ENCODE data around the gene PNPLA1. TPM values are rescaled to one million over a fixed set of nuclear protein-coding genes. Genes with fewer than 3 reads are reported as not detected.

Gene PNPLA1
- total and polyA plus RNA-seq, 12 donors: 0.21 to 0.28 TPM; not detected in 10

DNA sequence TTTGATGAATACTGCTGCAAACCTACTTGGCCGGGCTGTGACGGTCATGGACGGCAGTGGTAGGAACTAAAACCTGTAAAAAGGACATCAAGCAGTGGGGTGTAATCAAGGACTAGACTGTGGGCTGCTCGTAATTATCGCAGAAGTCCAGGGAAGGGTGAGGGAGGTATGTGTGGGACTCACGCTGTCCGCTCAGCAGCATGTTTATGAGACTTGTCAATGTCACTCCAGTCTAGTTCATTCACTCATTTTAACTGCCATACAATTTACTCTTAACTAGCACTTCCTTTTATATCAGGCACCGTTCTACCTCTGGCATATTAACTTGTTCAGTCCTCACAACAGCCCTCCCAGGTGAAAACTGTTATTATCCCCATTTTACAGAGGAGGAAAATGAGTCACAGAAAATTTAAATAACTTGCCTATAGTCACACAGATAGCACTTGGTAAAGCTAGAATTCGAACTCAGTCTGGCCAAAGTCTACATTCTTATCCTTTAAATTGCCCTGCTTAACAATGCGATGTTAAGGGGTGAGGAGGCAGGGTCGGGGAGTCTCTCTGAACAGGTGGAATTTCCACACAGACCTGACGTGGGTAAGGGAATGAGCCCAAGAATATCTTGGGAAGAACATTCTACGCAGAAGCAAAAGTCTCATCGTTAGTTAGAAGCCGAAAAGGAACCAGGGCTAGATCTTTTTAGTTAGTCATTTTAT lies 4.1 kb downstream of the PNPLA1 start:
- Histone ChIP-seq H3K27me3 (peaks cover 0 to 56% (median 28%) of the 10 kb centered on the region in 7 donors), H3K36me3 (no peaks in the 10 kb centered on the region), H3K4me3 (no peak overlapping the region), H3K9me3 (no peaks in the 10 kb centered on the region), H3K27ac (no peak overlapping the region), H3K4me1 (no peaks in the 10 kb centered on the region)
- intact Hi-C loops (cut with DNase I): no loop called here
- TF ChIP-seq, protein P1, sequence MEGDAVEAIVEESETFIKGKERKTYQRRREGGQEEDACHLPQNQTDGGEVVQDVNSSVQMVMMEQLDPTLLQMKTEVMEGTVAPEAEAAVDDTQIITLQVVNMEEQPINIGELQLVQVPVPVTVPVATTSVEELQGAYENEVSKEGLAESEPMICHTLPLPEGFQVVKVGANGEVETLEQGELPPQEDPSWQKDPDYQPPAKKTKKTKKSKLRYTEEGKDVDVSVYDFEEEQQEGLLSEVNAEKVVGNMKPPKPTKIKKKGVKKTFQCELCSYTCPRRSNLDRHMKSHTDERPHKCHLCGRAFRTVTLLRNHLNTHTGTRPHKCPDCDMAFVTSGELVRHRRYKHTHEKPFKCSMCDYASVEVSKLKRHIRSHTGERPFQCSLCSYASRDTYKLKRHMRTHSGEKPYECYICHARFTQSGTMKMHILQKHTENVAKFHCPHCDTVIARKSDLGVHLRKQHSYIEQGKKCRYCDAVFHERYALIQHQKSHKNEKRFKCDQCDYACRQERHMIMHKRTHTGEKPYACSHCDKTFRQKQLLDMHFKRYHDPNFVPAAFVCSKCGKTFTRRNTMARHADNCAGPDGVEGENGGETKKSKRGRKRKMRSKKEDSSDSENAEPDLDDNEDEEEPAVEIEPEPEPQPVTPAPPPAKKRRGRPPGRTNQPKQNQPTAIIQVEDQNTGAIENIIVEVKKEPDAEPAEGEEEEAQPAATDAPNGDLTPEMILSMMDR (IDR thresholded peaks at IDR 0.05): no peak
- no peak for ATAC-seq
- DNase-seq: no peak
- WGBS, 2 donors: 77 to 81% methylated on average over 15 of the region's 15 CpGs

DNA sequence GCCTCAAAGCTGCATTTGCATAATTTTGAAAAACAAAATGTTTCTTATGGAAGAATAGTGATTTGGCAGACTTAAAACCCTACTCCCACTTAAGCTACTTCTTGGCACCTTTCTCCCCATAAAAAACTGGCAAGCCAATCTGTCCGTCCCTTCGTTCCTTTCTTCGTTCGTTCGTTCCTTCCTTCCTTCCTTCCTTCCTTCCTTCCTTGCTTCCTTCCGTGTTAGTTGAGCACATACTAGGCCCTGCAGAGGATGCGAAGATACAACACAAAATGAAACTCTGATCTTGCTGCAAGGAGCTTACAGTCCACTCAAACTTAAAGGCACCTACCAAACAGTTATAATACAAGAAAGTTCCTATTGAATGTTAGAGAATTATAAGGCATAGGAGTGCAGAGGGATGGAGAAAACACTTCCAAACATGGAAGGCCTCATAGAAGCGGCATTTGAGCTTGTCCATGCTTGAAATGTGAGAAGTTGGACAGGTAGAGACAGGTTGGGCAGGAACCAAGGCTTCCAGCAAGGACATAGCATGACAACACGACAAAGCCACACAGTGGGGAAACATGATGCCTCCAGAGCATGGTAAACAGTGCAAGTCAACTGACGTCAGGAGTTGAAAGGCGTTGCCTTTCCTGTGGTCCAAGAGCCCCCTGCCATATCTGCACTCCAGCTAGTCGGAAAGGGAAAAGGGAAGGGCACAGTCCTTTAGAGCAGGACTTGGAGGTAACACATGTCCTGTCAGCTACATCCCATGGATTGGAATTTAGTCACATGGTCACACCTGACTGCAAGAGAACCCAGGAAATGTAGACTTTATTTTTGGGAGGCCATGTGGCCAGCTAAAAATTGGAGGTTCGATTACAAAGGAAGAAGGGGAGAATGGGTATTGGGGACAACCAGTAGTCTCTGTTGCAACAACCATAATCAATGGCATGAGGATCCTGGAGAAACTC lies 7.0 kb downstream of the PNPLA1 start:
- H3K4me1 ChIP-seq: peaks cover 0 to 4% (median 0%) of the 10 kb centered on the region in 9 donors
- H3K9me3 ChIP-seq: no peaks in the 10 kb centered on the region
- DNase-seq (no peak), ATAC-seq (no peak)
- no peak overlapping the region for H3K27ac ChIP-seq
- TF ChIP-seq, protein P1 (IDR thresholded peaks at IDR 0.05): no peak
- peaks cover 0 to 57% (median 30%) of the 10 kb centered on the region in 7 donors for H3K27me3 ChIP-seq
- intact Hi-C loops (cut with DNase I): no loop called here
- WGBS, 2 donors: 67 to 73% methylated on average over 13 of the region's 13 CpGs
- no peaks in the 10 kb centered on the region for H3K36me3 ChIP-seq
- H3K4me3 ChIP-seq: no peak overlapping the region

DNA sequence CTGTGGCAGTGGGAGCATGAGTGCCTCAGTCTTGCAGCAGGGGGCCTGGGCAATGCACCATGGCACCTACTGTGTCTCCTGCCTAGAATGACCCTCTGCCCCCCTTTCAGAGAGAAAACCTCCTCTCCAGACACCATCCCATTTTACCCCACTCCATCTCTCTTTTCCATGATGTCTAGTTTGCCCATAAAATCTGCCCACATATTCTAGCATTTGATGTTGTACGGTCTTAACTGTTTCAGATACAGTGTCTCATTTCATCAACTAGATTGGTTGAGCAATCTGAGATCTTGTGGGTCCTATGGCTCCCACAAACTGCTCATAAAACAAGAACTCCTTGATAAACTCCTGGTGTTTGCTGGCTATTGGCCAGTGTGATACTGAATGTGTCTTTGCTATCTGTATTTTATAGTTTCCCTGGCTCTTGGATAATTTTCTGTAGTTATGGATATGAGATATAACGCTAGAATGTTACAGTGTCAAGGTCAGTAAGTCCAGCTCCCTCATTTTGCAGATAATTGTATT lies 8.1 kb downstream of the PNPLA1 start:
- Histone ChIP-seq H3K4me3 (no peak overlapping the region), H3K9me3 (no peaks in the 10 kb centered on the region), H3K4me1 (peaks cover 0 to 4% (median 0%) of the 10 kb centered on the region in 9 donors), H3K36me3 (no peaks in the 10 kb centered on the region), H3K27me3 (peaks cover 0 to 51% (median 24%) of the 10 kb centered on the region in 7 donors), H3K27ac (no peak overlapping the region)
- no peak for DNase-seq
- intact Hi-C loops (cut with DNase I): no loop called here
- ATAC-seq: no peak
- WGBS, 2 donors: 70 to 78% methylated on average over 2 of the region's 2 CpGs
- TF ChIP-seq, protein P1 (IDR thresholded peaks at IDR 0.05): no peak

DNA sequence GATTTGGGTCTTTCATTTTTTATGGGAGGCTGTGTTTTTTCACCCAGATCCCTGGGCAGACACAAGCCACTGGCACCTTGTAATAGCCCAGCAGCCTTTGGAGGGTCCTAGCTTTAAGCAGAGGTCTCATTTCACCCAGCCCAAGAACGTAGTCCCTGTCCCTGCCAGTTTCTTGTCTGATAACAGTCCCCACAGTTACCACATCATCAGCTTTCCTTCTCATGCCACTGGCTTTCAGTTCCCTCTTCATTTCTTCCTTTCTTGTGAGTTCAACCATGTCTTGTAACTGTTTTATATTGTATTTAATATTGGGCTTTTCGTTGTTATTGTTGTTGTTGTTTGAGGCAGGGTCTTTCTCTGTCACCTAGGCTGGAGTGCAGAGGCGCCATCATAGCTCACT lies 10.6 kb downstream of the PNPLA1 start:
- H3K4me1 ChIP-seq: peaks cover 0 to 10% (median 0%) of the 10 kb centered on the region in 9 donors
- ATAC-seq: no peak
- H3K27me3 ChIP-seq: peaks cover 0 to 62% (median 38%) of the 10 kb centered on the region in 7 donors
- no peak for DNase-seq
- H3K36me3 ChIP-seq: no peaks in the 10 kb centered on the region
- no peak overlapping the region for H3K27ac ChIP-seq
- no peaks in the 10 kb centered on the region for H3K9me3 ChIP-seq
- TF ChIP-seq, protein P1 (IDR thresholded peaks at IDR 0.05): no peak
- H3K4me3 ChIP-seq: no peak overlapping the region
- intact Hi-C loops (cut with DNase I): no loop called here
- 67 to 72% methylated on average over 3 of the region's 3 CpGs for WGBS, 2 donors

All from heart right ventricle (tissue), 16 donors.